ENCODE results near the gene CDK4. TPM values are rescaled to one million over a fixed set of nuclear protein-coding genes. Genes with fewer than 3 reads are reported as not detected.
A peak's percentile ranks its signal among the peaks of the same experiment; 100 is the strongest.

The CDK4 gene
- total and polyA plus RNA-seq, 2 of the 13 experiments (the other 11 are each of a cell fraction or from before 2014, with no cell fraction given), result 191 to 209 TPM

DNA sequence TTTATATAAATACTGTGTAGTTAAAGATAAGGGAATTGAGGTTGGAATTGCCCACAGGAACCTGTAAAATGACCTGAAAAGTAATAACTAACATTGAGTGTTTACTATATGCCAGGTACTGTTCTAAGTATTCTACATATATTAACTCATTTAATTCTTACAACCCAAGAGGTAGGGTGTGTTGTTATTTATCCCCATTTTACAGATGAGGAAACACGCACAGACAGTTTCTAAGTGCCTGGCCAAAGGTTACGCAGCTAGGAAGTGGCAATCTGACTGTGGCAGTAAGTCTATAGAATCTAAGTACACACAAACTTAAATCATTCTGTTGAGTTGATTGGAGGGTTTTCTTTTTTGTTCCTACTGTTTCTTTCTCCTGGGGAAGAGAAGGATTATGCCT, 8.3 kb downstream of the CDK4 start (continued):
- TF ChIP-seq PHF8 (CRISPR knock-in tag; IDR thresholded peaks at IDR 0.05) (no peak), SIN3A (IDR thresholded peaks at IDR 0.05; ENCODE audit: borderline replicate concordance, low read depth, low read length) (0 out of 2 replicates have a peak, but pooled peaks have one; percentile 16), ZNF784 (CRISPR knock-in tag; IDR thresholded peaks at IDR 0.05; ENCODE audit: borderline replicate concordance) (no peak)

GRCh38 chr12:57741844-57742738, 10.0 kb downstream of the CDK4 start:
- no peak overlapping the region for H3K27ac ChIP-seq (ENCODE audit: extremely low read length, insufficient read depth, low read length)
- POLR2A ChIA-PET, result no interaction called here
- TF ChIP-seq POLR2A (IDR thresholded peaks at IDR 0.05; ENCODE audit: insufficient read depth in 1 of 2, low read depth in 2 of 2, low read length in 2 of 2) (no peak), NR2F1 (CRISPR knock-in tag; IDR thresholded peaks at IDR 0.05) (no peak), RAD51 (IDR thresholded peaks at IDR 0.05; ENCODE audit: borderline replicate concordance) (no peak), ZBTB38 (CRISPR knock-in tag; IDR thresholded peaks at IDR 0.05) (no peak), ZNF775 (CRISPR knock-in tag; IDR thresholded peaks at IDR 0.05; ENCODE audit: borderline replicate concordance) (no peak), GZF1 (CRISPR knock-in tag; IDR thresholded peaks at IDR 0.05) (no peak), FOXO1 (CRISPR knock-in tag; IDR thresholded peaks at IDR 0.05) (0 out of 2 replicates have a peak, but pooled peaks have one; percentile 33), PLSCR1 (CRISPR knock-in tag; IDR thresholded peaks at IDR 0.05; ENCODE audit: borderline replicate concordance) (no peak)
- TF ChIP-seq, protein P1, sequence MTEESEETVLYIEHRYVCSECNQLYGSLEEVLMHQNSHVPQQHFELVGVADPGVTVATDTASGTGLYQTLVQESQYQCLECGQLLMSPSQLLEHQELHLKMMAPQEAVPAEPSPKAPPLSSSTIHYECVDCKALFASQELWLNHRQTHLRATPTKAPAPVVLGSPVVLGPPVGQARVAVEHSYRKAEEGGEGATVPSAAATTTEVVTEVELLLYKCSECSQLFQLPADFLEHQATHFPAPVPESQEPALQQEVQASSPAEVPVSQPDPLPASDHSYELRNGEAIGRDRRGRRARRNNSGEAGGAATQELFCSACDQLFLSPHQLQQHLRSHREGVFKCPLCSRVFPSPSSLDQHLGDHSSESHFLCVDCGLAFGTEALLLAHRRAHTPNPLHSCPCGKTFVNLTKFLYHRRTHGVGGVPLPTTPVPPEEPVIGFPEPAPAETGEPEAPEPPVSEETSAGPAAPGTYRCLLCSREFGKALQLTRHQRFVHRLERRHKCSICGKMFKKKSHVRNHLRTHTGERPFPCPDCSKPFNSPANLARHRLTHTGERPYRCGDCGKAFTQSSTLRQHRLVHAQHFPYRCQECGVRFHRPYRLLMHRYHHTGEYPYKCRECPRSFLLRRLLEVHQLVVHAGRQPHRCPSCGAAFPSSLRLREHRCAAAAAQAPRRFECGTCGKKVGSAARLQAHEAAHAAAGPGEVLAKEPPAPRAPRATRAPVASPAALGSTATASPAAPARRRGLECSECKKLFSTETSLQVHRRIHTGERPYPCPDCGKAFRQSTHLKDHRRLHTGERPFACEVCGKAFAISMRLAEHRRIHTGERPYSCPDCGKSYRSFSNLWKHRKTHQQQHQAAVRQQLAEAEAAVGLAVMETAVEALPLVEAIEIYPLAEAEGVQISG (CRISPR knock-in tag; IDR thresholded peaks at IDR 0.05), result 0 out of 2 replicates have a peak, but pooled peaks have one; percentile 14
- TF ChIP-seq, protein P2, sequence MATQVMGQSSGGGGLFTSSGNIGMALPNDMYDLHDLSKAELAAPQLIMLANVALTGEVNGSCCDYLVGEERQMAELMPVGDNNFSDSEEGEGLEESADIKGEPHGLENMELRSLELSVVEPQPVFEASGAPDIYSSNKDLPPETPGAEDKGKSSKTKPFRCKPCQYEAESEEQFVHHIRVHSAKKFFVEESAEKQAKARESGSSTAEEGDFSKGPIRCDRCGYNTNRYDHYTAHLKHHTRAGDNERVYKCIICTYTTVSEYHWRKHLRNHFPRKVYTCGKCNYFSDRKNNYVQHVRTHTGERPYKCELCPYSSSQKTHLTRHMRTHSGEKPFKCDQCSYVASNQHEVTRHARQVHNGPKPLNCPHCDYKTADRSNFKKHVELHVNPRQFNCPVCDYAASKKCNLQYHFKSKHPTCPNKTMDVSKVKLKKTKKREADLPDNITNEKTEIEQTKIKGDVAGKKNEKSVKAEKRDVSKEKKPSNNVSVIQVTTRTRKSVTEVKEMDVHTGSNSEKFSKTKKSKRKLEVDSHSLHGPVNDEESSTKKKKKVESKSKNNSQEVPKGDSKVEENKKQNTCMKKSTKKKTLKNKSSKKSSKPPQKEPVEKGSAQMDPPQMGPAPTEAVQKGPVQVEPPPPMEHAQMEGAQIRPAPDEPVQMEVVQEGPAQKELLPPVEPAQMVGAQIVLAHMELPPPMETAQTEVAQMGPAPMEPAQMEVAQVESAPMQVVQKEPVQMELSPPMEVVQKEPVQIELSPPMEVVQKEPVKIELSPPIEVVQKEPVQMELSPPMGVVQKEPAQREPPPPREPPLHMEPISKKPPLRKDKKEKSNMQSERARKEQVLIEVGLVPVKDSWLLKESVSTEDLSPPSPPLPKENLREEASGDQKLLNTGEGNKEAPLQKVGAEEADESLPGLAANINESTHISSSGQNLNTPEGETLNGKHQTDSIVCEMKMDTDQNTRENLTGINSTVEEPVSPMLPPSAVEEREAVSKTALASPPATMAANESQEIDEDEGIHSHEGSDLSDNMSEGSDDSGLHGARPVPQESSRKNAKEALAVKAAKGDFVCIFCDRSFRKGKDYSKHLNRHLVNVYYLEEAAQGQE (IDR thresholded peaks at IDR 0.05; ENCODE audit: borderline replicate concordance in 1 of 2, low read depth in 1 of 2, low read length in 2 of 2), result no peak

More at GRCh38 chr12:57741844-57742738, 10.0 kb downstream of the CDK4 start:
- peak overlapping the region in 2 of 3 experiments; percentile 18 to 56; a peak in 2 of 6 replicates for H3K4me3 ChIP-seq (replicated peaks in 1 of 3; ENCODE audit: insufficient read depth in 1 of 3, low read depth in 2 of 3, low read length in 3 of 3)
- ATAC-seq, result peak; percentile 18
- BruUV-seq (replicated peaks), result no TSS peak
- peak; percentile 20 for DNase-seq (ENCODE audit: low spot score)
- H4K20me1 ChIP-seq (ENCODE audit: insufficient read depth, low read length), result no peaks in the 10 kb centered on the region
- H3K9me3 ChIP-seq (ENCODE audit: low read length), result no peaks in the 10 kb centered on the region
- CTCF ChIA-PET (ENCODE audit: low intra/inter-chr PET ratio, low total read pairs), result no interaction called here
- intact Hi-C loops (cut with micrococcal nuclease; ENCODE audit: unreplicated experiment), result no loop called here
- no peak for FAIRE-seq
- peaks cover 0 to 15% of the 10 kb centered on the region in 2 experiments; a peak in 3 of 5 replicates for H3K36me3 ChIP-seq (replicated peaks in 1 of 2; ENCODE audit: control insufficient read depth in 1 of 2, insufficient read depth in 2 of 2, low read length in 2 of 2)
- peaks cover 10% of the 10 kb centered on the region for H3K79me2 ChIP-seq (ENCODE audit: insufficient read depth, low read length)
- peaks cover 5 to 34% of the 10 kb centered on the region in 2 experiments; a peak in 3 of 5 replicates for H3K27me3 ChIP-seq (ENCODE audit: control insufficient read depth in 1 of 2, insufficient read depth in 2 of 2, low read length in 2 of 2)
- H3K4me2 ChIP-seq (ENCODE audit: low read depth, low read length), result peak overlapping the region; percentile 54
- H2AFZ ChIP-seq (ENCODE audit: low read length), result no peak overlapping the region
- H3K9ac ChIP-seq (ENCODE audit: insufficient read depth, low read depth, low read length), result no peak overlapping the region
- in situ Hi-C loops (cut with HindIII; ENCODE audit: extremely low pct_ligation_motif_present, low pct_unique_long_range_greater_than_20kb), result no loop called here
- H3K4me1 ChIP-seq (ENCODE audit: insufficient read depth, low read length), result peaks cover 50% of the 10 kb centered on the region
- WGBS (ENCODE audit: low lambda C conversion rate), result 17% methylated on average over 9 of the region's 14 CpGs
